DMS53 treated with DMSO at 0.1 percent for 48 hours (cell line): ENCODE measurements around the gene NADSYN1.
A peak's percentile ranks its signal among the peaks of the same experiment; 100 is the strongest.

Source experiments
- DNase-seq: peaks from one replicate; lab custom pipeline; 2025; ENCODE audit not compliant: unreplicated experiment; lab: John Stamatoyannopoulos, UW

Gene NADSYN1

DNA sequence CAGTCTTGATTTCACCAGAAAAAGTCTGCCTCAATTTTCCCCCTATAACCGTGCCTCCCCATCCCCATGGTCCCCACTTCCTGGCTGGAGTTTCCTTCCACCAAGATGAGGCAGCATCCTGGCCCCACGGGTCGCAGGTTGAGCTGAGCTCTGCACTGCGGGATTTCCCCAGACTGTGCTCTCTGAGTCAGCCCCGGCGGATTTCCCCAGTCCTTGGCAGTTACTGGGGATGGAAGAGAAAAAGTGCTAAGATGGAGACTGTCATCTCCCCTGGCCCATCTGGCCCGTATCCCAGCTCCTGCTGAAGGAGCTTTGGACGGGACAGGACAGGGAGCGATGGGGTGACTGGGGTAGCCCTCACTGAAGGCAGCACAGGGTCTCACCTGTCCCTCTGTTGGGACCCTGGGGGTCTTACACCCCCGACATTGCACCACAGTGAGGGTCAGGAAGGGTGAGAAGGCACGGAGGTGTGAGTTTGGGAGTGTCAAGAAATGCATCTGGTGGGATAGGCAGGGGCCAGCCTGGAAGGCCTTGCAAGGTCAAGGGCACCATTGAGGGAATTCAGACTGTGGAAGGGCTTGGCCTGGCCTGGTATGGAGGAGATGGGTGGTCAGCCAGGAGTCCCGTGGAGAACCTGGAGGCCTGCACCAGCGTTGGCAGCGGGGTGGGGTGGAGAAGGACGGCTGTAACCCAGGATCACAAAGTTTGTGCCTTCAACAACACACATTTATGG lies 36.5 kb downstream of the NADSYN1 start:
- no peak for DNase-seq

DNA sequence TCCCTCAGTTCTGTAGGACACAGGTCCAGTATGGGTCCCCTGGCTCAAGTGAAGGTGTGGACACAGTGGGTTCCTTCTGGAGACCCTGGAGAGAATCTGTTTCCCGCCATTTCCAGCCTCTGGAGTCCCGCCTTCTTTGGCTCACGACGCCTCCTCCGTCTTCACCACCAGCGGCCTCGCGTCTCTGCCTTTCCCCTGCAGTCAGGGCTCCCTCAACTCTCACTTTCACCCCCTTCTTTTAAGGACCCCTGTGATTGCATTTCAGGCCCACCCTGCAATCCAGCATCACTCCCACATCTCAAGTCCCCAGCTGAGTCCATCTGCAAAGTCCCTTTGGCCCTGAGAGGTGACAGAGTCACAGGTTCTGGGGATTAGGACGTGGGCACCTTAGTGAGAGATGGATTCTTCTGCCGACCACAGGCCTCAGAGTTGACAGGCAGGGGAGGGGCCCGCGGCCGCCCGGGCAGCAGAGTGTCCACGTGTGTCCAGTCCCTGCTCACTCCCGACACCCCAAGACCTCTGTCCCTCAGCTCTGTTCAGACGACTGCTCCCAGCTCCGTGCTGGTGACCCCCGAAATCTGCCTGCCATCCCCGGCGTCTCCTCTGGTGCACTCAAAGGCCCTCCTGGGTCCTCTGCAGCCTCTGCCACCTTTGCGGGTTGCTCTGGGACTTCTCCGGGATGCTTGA lies 37.2 kb downstream of the NADSYN1 start:
- DNase-seq = no peak

DNA sequence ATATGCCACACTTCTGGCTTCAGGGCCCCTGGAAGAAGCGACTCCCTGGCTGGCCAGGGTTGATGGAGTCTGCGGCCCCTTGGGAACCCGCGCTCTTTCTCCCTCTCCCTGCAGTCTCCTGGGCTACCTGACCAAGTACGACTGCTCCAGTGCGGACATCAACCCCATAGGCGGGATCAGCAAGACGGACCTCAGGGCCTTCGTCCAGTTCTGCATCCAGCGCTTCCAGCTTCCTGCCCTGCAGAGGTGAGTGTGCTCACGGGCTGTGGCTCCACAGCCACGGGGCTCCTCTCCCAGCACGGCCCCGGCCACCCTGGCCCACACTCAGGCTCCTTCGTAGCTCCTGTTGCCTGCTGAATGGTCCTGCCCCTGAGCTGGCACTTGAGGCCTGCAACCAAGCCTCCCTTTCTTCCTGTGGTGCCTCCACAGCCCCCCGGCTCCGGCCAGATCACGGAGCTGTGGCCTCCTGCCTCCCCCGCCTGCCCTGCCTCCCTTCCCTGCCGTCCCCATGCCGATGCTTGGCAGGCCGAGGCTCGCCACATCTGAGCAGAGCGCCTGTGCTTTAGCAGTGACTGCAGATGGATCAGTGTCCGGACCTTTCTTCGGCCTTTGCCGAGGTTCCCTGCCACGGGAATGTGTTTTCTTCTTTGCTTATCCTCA lies 37.9 kb downstream of the NADSYN1 start:
- DNase-seq = no peak

DNA sequence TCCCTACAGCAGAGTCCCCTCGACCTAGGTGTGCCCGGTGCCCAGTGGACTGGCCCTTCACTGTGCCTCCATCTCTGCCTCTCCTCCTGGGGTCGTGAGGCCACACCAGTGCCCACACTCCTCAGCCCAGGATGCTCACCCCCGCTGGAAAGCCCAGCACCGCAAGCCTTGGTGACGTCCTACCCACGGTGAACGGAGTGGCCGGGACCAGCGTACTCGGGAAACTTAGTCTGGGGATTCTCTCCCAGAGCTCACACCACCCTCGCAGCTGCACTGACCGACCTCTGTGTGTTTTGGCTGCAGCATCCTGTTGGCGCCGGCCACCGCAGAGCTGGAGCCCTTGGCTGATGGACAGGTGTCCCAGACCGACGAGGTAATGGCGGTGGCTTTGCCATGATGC lies 38.5 kb downstream of the NADSYN1 start:
- DNase-seq = no peak

DNA sequence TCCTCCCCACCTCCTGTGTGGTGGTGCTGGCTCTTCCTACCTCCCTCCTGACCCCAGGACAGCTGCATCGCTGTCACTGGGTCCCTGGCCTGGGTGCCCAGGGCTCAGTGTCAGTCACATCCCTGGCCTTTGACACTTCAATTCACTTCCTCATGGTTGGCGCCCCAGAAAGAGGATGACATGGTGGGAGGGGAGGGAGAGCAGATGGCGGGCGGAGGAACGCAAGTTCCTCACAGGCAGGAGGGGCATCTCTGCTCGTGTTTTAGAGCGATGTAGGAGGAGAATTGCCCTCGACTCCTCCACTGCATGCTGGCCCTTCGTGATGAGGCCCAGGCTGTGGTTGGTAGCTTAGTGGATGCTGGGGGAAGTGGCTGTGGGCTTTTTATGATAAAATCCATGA lies 38.9 kb downstream of the NADSYN1 start:
- DNase-seq = no peak

DNA sequence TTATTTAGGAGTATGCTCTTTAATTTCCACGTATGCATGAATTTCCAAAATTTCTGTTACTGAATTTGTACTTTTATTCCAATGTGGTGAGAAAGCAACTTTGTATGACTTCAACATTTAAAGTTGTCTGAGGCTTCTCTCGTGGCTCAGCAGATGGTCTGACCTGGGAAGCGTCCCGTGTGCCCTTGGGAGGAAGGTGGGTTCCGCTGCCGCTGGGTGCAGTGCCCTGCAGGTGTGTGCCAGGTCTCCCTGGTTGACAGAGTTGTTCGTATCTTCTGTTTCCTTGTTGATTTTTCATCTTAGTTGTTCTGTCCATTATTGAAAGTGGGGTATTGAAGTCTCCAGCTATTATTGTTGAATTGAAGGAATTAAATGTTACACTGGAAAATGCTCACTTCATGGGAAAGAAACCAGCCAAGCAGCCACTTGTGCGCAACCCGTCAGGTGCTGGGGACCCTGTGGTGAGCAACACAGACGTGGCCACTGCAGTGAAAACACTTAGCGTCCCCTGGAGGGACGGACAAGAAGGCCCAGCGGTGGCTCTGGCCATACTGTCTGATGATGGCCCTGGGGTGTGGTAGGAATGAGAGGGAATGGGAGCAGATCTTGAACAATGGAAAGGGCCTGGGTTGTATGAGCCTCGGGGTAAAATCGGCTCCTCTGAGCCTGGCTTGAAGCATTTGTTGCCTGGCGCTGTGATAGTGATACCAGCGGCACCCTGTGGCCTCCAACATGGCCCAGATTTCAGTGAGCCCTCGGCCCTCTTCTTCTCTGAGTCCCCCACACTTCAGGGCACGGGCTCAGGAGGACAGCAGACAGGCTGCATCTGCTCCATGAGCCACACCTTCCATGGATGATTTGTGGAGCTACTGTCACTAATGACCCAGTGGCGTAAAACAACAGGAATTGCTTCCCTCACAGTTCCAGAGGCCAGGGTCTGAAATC lies 42.6 kb downstream of the NADSYN1 start:
- no peak for DNase-seq

DNA sequence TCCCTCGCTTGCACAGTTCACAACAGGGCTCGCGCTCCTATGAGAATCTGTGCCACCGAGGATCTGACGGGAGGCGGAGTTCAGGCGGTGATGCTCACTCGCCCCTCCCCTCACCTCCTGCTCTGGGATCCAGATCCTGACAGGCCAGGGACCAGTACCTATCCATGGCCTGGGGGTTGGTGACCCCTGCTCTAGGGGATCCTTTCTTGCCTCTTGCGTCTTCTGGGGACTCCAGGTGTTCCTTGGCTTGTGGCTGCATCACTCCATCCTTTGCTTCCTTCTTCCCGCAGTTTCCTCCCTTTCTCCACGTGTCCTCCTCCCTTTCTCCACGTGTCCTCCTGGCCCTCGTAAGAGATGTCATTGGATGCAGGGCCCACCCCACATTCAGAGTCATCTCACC lies 43.4 kb downstream of the NADSYN1 start:
- no peak for DNase-seq

DNA sequence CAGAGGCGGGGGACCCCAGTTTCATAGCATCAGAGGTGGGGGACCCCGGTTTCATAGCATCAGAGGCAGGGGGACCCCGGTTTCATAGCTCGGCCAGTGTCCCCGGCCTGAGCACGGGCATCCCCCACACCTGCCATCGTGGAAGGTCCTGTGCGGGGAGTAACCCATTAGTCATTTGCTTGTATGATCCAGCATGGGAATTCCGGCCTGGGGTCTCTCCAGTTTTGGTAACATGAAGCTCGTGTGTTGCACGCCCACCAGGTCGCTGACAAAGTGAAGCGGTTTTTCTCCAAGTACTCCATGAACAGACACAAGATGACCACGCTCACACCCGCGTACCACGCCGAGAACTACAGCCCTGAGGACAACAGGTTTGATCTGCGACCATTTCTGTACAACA lies 45.1 kb downstream of the NADSYN1 start:
- DNase-seq = no peak

DNA sequence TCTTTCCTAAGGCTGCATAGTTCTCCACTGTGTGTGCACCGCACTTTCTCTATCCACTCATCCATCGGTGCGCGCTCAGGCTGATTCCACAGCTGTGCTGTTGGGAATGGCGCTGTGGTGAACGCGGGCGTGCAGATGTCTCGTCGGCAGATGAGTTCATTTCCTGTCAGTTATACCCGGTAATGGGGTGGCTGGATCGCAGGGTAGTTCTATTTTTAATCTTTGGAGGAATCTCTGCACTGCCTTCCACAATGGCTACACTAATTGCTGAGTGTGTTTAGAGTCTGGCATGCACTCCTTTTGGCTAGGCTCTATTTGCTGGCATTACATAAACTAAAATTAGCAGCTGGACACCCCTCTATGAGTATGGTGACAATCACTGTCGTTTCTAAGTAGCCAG lies 46.1 kb downstream of the NADSYN1 start:
- DNase-seq = no peak

DNA sequence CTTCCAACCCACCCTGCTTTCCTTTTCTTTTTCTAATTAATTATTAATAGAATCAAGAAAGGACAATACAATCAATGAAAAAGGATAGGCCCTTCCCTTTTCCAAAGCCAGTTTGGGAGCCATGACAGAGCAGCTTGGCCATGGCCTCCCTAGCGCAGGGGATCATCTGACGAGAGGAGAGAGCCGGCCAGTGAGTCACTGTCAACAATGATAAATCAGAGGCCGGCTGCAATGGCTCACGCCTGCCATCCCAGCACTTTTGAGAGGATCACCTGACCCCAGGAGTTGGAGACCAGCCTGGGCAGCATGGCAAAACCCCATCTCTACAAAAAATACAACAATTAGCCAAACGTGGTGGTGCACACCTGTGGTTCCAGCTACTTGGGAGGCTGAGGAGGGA lies 46.5 kb downstream of the NADSYN1 start:
- peak; percentile 10 for DNase-seq

DNA sequence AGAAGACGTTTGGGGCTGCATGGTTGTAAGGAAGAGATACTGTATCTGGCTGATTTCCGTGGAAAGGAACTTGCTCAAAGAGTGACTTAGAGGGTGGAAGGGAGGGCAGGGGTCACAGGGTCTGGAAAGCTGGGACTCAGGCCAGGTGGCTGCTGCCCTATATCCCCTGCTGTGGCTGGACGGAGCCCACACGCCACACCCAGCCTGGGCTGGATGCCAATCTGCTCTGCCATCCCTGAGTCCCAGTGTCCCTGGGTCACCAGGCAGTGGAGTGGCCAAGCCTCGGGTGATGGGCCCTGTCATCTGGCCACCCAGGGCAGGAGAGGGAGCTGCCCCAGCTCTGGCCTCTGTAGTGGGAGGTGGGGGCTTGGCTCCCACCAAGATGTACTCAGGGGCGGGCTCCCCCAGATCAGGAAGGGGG lies 47.6 kb downstream of the NADSYN1 start:
- DNase-seq = no peak

DNA sequence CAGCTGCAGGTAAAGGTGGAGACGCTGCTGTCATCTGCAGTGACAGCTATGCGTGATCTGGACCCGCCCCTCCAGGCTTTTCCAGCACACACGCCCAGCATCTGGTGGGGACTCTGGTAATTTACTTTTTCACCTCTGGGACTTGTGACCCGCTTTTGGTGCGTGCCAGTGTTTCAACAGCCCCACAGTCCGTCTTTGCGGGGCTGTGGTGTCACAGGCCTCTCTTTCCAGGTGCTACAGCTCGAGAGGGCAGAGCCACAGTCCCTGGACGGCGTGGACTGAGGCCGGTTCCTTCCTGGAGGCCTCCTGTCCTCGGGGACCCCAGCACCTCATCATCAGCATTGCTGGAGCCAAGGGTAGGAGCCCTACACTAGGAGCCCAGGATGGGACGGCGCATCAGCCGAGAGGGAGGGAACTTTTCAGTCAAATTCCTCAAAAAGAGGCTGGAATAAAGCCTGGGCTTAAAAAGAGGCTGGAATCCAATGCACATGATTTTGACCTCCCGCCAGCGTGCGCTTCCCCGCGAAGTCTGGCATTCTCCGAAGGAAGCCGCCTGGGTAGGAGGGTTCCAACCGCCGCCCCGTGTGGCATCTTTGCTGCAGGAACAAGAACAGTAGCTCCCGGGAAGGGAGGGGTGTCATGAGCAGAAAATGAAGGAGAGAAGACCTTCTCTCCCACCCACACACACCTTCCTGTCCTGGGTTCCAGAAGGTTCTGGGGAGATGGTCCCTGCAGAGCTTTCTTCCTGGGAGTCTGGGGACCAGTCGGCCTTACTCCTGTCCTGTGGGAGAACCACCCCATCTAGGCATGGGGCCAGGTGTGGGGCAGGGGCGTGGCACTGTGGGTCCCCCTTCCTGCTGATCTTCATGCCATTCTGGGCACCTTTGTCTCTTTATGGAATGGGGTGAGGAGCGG lies 48.3 kb downstream of the NADSYN1 start:
- DNase-seq = no peak

DNA sequence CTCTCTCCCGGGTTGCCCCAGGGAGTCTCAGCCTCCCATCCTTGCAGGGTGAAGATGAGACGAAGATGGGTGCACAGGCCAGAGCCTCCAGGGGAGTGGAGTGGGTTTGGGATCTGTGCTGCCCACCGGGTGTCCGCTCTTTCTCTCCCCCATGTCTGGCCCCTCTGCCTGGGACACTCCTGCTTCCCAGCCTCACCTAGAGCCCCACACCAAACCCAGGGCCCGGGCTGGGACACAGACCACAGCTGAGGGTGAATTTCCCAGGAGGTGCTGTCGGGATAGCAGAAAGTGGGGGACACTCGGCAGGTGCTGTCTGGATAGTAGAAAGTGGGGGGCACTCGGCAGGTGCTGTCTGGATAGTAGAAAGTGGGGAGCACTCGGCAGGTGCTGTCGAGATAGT lies 49.0 kb downstream of the NADSYN1 start:
- no peak for DNase-seq

DNA sequence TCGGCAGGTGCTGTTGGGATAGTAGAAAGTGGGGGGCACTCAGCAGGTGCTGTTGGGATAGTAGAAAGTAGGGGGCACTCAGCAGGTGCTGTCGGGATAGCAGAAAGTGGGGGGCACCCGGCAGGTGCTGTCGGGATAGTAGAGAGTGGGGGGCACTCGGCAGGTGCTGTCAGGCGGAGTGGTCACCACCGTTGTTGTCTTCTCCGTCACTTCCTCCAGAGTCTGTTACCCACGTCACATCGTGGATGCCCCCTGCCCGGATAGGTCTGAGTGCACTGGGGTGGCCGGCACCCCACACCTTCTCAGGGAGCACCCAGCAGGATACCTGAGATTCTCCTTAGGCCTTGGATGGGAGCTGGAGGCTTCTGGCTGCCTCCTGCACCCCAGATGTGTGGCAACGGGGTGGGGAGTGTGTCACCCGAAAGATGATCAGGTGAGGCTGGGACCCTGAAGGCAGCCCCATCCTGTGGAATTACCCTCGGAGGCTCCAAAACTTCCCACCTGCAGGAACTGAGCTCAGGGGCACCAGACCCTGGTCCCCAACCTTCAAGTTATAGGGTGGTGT lies 50.0 kb downstream of the NADSYN1 start:
- DNase-seq = no peak

DNA sequence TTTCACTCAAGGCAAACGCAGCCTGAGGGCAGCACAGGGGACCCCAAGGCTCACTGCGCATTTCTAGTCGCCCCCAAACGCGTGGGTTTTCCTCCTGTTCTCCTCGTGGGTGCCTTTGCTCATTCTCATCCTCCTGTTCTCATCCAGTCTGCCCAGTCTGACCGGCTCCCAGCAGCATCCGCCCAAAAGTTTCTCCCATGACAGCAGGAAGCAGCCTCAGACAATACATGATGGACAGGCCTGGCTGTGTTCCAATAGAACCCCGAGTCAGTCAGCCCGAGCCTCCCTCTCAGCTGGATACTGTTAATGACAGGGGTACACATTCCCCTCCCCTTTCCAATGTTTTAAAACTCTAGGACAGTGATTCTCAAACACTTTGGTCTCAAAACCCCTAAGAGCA lies 51.5 kb downstream of the NADSYN1 start:
- no peak for DNase-seq

DNA sequence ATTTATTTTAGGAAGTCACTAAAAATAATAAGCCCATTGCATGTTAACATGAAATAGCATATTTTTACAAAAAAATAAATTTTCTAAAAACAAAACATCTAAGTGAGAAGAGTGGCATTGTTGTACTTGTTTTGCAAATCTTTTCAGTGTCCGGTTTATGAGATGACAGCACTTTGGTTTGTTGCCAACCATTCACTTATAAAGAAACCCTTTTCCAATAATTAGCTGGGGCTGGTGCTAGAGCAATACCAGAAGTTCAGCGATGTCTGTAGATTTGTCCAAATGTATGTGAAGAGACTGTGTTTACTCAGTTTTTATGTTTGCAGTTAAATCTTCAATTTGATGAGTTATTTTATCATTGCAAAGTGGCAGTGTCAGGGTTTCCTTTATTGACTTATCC lies 52.0 kb downstream of the NADSYN1 start:
- no peak for DNase-seq

DNA sequence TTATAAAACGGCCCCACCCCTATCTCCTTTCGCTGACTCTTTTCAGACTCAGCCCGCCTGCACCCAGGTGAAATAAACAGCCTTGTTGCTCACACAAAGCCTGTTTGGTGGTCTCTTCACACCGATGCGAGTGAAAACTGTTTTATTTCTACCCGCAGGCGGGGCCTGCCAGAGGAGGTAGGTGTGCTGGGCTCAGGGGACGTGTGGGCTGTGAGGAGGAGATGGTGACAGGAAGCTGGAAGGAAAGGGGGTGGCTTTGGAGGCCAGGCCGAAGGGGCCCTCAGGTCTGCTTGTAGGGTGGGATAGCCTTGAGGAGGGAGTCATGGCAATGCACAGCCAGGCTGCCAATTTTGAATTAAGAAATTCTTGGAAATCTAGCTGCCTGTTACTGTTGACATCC lies 52.8 kb downstream of the NADSYN1 start:
- no peak for DNase-seq

DNA sequence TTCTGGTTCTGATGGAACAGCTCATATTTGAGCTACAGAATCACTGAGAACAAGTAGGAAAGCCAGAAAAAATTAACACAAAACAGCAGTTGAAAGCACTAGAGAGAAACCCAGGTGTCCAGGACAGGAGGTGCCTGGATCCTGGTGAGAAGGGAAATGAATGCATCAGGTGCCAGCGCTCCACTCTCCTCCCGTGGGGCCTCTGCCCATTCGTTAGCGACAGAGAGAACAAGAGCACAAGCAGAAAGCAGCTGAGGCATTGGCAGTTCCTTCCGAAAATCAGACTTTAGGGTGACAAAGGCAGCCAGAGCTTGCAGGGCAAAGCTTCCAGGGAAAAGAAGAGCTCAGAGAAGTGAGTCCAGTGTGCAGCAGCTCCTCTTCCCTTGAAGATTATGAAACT lies 54.1 kb downstream of the NADSYN1 start:
- DNase-seq = no peak

DNA sequence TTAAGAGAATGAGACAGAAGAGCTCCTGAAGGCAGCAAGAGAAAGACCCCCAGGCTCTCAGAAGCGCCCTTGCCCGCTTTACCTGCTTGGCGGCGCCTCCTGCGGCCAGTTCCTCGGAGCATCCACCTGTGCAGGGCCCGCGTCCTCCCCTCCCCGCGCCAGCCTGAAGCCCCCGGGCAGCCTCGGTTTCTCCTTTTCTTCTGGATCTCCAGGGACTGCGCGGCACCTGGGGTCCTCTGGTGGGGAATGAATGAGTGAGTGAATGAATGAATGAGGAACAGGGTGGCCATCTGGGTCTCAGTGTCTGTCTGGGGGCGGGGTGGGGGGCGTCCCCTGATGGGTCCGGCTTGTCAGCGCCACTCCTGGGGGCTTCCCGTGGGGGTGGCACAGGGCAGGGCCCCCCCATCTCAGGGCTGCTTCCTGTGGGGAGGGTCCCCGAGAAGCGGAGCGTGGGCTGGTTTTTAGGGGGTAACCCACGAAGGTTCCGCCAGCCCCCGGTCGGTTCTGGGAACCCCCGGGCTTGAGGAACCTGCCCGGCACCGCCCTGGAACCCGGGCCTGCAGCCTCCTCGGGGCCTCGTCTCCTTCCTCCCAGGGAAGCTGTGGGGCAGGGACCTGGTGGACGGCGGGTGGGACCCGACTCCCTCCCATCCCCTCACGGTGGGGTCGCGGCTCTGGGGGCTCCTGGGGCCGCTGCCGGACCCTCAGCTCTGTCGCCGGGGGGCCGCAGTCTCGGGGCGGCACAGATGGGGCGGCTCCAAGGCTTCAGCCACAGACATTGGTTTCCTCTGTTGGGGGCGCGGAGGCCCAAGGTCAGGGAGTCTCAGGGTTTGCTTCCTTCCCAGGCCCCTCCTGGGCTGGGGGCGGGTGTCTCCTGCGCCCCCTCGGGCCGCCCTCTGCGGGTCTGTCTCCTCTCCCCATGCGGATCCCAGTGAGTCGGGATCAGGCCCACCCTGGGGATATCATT lies 65.8 kb downstream of the NADSYN1 start:
- DNase-seq = no peak
